Liver (tissue), 3 donors: Measurements from ENCODE around the gene SV2B.

Experiments
- ATF3 ChIP-seq: IDR thresholded peaks from 2 replicates; pipeline ENCODE4 v1.6.1; 2016; ENCODE audit warnings: antibody characterized with exemption
- CTCF ChIP-seq: fragments of 150-350 bp; IDR thresholded peaks from 2 replicates; pipeline ENCODE4 v1.5.1; 2017; ENCODE audit warnings: improper control_type of control experiment, low read depth, low read length; ENCODE audit not compliant: missing input control
- EGR1 ChIP-seq, 2 donors: IDR thresholded peaks; 2 replicates each; pipeline ENCODE4 v1.6.1; 2016 to 2018; ENCODE audit warnings: antibody characterized with exemption in 2 of 2, low read depth in 2 of 2
- FOXA1 ChIP-seq: IDR thresholded peaks from 2 replicates; pipeline ENCODE4 v1.6.1; 2016; ENCODE audit warnings: antibody characterized with exemption
- GABPA ChIP-seq, 2 donors: IDR thresholded peaks in 1 of 2; conservative IDR thresholded peaks in 1 of 2; 2 replicates each; pipeline ENCODE4 v1.6.1; 2016; ENCODE audit warnings: antibody characterized with exemption in 2 of 2, mild to moderate bottlenecking in 1 of 2, moderate library complexity in 1 of 2
- MAX ChIP-seq: IDR thresholded peaks from 2 replicates; pipeline ENCODE4 v1.6.1; 2016; ENCODE audit warnings: antibody characterized with exemption
- NR2F2 ChIP-seq: IDR thresholded peaks from 2 replicates; pipeline ENCODE4 v1.6.1; 2016; ENCODE audit warnings: antibody characterized with exemption
- RAD21 ChIP-seq, 2 donors: IDR thresholded peaks; 2 replicates each; pipeline ENCODE4 v1.6.1; 2016; ENCODE audit warnings: antibody characterized with exemption in 2 of 2, mild to moderate bottlenecking in 2 of 2
- REST ChIP-seq: IDR thresholded peaks from 2 replicates; pipeline ENCODE4 v1.6.1; 2016; ENCODE audit warnings: antibody characterized with exemption, mild to moderate bottlenecking
- RXRA ChIP-seq, 2 donors: IDR thresholded peaks; 2 replicates each; pipeline ENCODE4 v1.6.1; 2017 to 2018; ENCODE audit warnings: antibody characterized with exemption in 2 of 2, mild to moderate bottlenecking in 1 of 2
- SP1 ChIP-seq: IDR thresholded peaks from 2 replicates; pipeline ENCODE4 v1.6.1; 2018; ENCODE audit warnings: antibody characterized with exemption, mild to moderate bottlenecking
- TAF1 ChIP-seq: conservative IDR thresholded peaks from 2 replicates; pipeline ENCODE4 v1.6.1; 2016; ENCODE audit warnings: antibody characterized with exemption, mild to moderate bottlenecking
- YY1 ChIP-seq: IDR thresholded peaks from 2 replicates; pipeline ENCODE4 v1.6.1; 2016; ENCODE audit warnings: antibody characterized with exemption, mild to moderate bottlenecking
- ZBTB33 ChIP-seq: IDR thresholded peaks from 2 replicates; pipeline ENCODE4 v1.6.1; 2016; ENCODE audit warnings: antibody characterized with exemption
- donor health status: healthy.
- donor health status: healthy.

GRCh38 chr15:91222052-91222451 lies 122.0 kb downstream of the SV2B start:
- TF ChIP-seq CTCF (no peak), RAD21 (IDR thresholded peaks at IDR 0.05) (no peak), TAF1 (no peak), REST (no peak), FOXA1 (no peak), ATF3 (no peak), RXRA (IDR thresholded peaks at IDR 0.05) (no peak), MAX (no peak), GABPA (IDR thresholded peaks at IDR 0.05 in 1 of 2, conservative IDR thresholded peaks at IDR 0.05 in 1 of 2) (no peak), YY1 (no peak), SP1 (no peak), EGR1 (IDR thresholded peaks at IDR 0.05; ENCODE audit: low read depth in 2 of 2) (no peak), ZBTB33 (no peak), NR2F2 (no peak)
